ENCODE results near the gene HSDL1.
A peak's percentile ranks its signal among the peaks of the same experiment; 100 is the strongest.

The HSDL1 gene

GRCh38 chr16:84093120-84093878 lies 51.7 kb downstream of the HSDL1 start:
- peaks cover 14 to 19% of the 10 kb centered on the region in 2 donors for H3K4me1 Mint-ChIP-seq
- DNase-seq, result no peak
- H3K27me3 Mint-ChIP-seq, result no peaks in the 10 kb centered on the region
- H3K36me3 Mint-ChIP-seq, result peaks cover 51 to 73% of the 10 kb centered on the region in 2 donors
- no peaks in the 10 kb centered on the region for H3K9me3 Mint-ChIP-seq
- no peak overlapping the region for H3K27ac Mint-ChIP-seq
- no peak for ATAC-seq (replicated peaks)
- H3K4me3 Mint-ChIP-seq, result no peak overlapping the region

- no peak for ATAC-seq (replicated peaks)
- no peak overlapping the region for H3K27ac Mint-ChIP-seq
- H3K4me1 Mint-ChIP-seq, result peaks cover 25 to 35% of the 10 kb centered on the region in 2 donors
- H3K36me3 Mint-ChIP-seq, result peaks cover 55 to 73% of the 10 kb centered on the region in 2 donors
- no peak overlapping the region for H3K4me3 Mint-ChIP-seq
- no peak for DNase-seq
- H3K27me3 Mint-ChIP-seq, result no peaks in the 10 kb centered on the region
- H3K9me3 Mint-ChIP-seq, result no peaks in the 10 kb centered on the region
Measured at GRCh38 chr16:84091460-84091859, 53.5 kb downstream of the HSDL1 start.

DNA sequence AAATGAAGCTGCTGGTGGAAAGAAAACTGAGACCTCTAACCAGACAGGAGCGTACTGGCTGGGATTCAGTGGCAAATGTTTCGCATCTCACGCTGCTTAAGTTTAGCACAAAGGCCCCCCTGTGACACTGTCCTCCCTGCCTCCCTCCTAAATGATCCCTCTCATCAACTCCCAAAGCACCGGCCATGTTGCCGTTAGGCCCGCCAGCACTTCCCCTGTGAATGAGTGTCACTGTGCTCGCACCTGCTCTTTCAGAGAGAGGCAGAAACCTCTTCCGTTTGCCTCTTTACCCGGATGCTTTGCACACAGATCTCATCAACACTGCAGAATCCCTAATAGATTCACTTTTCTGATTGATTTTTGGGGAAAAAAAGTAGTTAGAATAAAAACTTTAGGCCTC lies 54.8 kb downstream of the HSDL1 start:
- Mint-ChIP-seq H3K4me3 (no peak overlapping the region), H3K9me3 (no peaks in the 10 kb centered on the region), H3K4me1 (peaks cover 34 to 40% of the 10 kb centered on the region in 2 donors), H3K27ac (no peak overlapping the region), H3K27me3 (no peaks in the 10 kb centered on the region), H3K36me3 (peaks cover 56 to 75% of the 10 kb centered on the region in 2 donors)
- DNase-seq (no peak), ATAC-seq (replicated peaks) (no peak)

DNA sequence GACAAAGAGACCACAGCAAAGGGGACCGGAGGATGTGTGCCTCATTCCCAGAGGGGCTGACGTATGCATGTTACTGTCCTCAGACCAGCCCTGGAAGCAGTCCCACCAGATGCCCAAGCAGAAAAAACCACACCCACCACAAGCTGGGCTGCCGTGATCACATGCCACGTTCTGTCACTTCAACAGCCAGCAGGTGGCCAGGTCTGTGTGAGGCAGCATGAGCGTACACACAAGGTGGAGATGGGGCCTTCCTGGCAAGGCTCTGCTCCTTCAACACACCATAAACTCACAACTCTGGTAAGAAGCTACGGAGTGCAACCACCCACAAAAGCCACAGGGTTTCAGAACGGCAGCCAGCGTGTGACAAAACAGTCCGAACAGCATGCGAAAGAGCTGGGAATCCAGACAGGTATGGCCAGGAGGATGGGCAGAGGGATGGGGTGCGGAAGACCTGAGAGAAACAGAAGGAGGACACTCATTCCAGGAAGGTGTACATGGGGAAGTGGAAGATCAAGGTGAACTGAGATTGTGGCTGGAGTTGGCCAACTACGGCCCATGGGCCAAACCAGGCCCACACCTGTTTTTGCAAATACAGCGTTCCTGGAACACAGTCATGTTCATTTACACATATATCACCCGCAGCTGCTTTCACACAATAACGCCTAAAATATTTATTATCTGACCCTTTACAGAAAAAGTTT lies 56.1 kb downstream of the HSDL1 start:
- Mint-ChIP-seq H3K27me3 (no peaks in the 10 kb centered on the region), H3K4me3 (peak overlapping the region; percentile 4 to 40), H3K9me3 (no peaks in the 10 kb centered on the region), H3K27ac (peak overlapping the region; percentile 81), H3K36me3 (peaks cover 50 to 67% of the 10 kb centered on the region in 2 donors), H3K4me1 (peaks cover 35 to 47% of the 10 kb centered on the region in 2 donors)
- peak; percentile 75 for DNase-seq
- ATAC-seq (replicated peaks), result peak; percentile 92 to 94

GRCh38 chr16:84087466-84088151 lies 57.4 kb downstream of the HSDL1 start:
- Mint-ChIP-seq H3K9me3 (no peaks in the 10 kb centered on the region), H3K4me3 (peak overlapping the region; percentile 7 to 27), H3K36me3 (peaks cover 45 to 65% of the 10 kb centered on the region in 2 donors), H3K4me1 (peaks cover 35 to 47% of the 10 kb centered on the region in 2 donors), H3K27ac (no peak overlapping the region), H3K27me3 (no peaks in the 10 kb centered on the region)
- no peak for DNase-seq
- ATAC-seq (replicated peaks), result no peak

DNA sequence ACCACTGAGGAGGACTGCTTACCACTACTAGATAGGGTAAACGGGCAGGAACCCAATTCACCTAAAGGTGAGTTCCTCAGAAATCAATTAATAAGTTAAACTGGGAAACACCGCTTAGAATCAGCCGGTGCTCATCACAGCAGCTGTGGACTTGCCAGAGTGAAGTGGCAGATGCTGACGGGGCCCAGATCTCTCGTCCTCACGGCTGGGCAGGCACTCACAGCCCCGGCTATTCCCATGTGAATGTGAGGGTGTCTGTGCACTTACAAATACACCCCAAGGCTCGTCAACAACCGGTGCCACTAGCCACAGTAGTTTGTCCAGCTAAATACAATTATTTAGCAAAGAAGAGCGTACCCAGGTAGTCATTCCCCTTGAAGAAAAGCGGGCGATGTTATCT lies 58.0 kb downstream of the HSDL1 start:
- H3K36me3 Mint-ChIP-seq, result peaks cover 45 to 67% of the 10 kb centered on the region in 2 donors
- H3K4me1 Mint-ChIP-seq, result peaks cover 35 to 47% of the 10 kb centered on the region in 2 donors
- ATAC-seq (replicated peaks), result peak in 1 of 2 donors; percentile 15
- no peaks in the 10 kb centered on the region for H3K9me3 Mint-ChIP-seq
- no peaks in the 10 kb centered on the region for H3K27me3 Mint-ChIP-seq
- no peak overlapping the region for H3K27ac Mint-ChIP-seq
- DNase-seq, result no peak
- peak overlapping the region; percentile 4 to 23 for H3K4me3 Mint-ChIP-seq

GRCh38 chr16:84086341-84086740 lies 58.6 kb downstream of the HSDL1 start:
- DNase-seq (no peak), ATAC-seq (replicated peaks) (no peak)
- Mint-ChIP-seq H3K27ac (peak overlapping the region; percentile 69), H3K9me3 (no peaks in the 10 kb centered on the region), H3K4me1 (peaks cover 35 to 47% of the 10 kb centered on the region in 2 donors), H3K4me3 (peak overlapping the region; percentile 69 to 71), H3K27me3 (no peaks in the 10 kb centered on the region), H3K36me3 (peaks cover 47 to 69% of the 10 kb centered on the region in 2 donors)

DNA sequence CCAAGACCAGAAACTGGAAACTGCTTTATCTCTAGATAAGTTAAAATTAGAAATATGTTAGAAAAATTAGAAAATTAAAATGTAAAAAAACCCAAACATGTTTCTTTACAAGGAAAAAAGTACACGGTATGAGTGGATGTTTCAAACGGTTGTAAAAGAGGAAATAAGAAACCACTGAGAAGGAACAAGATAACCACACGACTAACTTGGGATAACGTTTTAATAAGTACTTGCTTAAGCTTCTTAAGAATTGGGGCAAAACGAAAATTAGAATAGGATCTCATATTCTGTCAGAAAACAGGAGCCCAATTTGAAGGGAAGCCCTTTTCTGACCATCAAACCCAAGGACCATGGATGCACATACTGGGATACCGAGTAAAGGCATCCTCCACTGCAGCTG lies 59.2 kb downstream of the HSDL1 start:
- ATAC-seq (replicated peaks) (peak; percentile 45 to 57), DNase-seq (no peak)
- peaks cover 49 to 69% of the 10 kb centered on the region in 2 donors for H3K36me3 Mint-ChIP-seq
- peak overlapping the region; percentile 69 for H3K27ac Mint-ChIP-seq
- H3K4me3 Mint-ChIP-seq, result peak overlapping the region; percentile 69 to 71
- no peaks in the 10 kb centered on the region for H3K9me3 Mint-ChIP-seq
- peaks cover 35 to 47% of the 10 kb centered on the region in 2 donors for H3K4me1 Mint-ChIP-seq
- no peaks in the 10 kb centered on the region for H3K27me3 Mint-ChIP-seq

- no peak overlapping the region for H3K4me3 Mint-ChIP-seq
- H3K36me3 Mint-ChIP-seq, result peaks cover 53 to 70% of the 10 kb centered on the region in 2 donors
- H3K27ac Mint-ChIP-seq, result no peak overlapping the region
- DNase-seq, result no peak
- peaks cover 35 to 47% of the 10 kb centered on the region in 2 donors for H3K4me1 Mint-ChIP-seq
- no peaks in the 10 kb centered on the region for H3K9me3 Mint-ChIP-seq
- no peak for ATAC-seq (replicated peaks)
- H3K27me3 Mint-ChIP-seq, result no peaks in the 10 kb centered on the region
Measured at GRCh38 chr16:84085271-84085667, 59.7 kb downstream of the HSDL1 start.

GRCh38 chr16:84084570-84085270 lies 60.3 kb downstream of the HSDL1 start:
- peaks cover 56 to 73% of the 10 kb centered on the region in 2 donors for H3K36me3 Mint-ChIP-seq
- peak; percentile 48 to 56 for ATAC-seq (replicated peaks)
- peak; percentile 46 for DNase-seq
- H3K4me3 Mint-ChIP-seq, result no peak overlapping the region
- H3K27ac Mint-ChIP-seq, result no peak overlapping the region
- no peaks in the 10 kb centered on the region for H3K27me3 Mint-ChIP-seq
- H3K9me3 Mint-ChIP-seq, result no peaks in the 10 kb centered on the region
- peaks cover 35 to 46% of the 10 kb centered on the region in 2 donors for H3K4me1 Mint-ChIP-seq

DNA sequence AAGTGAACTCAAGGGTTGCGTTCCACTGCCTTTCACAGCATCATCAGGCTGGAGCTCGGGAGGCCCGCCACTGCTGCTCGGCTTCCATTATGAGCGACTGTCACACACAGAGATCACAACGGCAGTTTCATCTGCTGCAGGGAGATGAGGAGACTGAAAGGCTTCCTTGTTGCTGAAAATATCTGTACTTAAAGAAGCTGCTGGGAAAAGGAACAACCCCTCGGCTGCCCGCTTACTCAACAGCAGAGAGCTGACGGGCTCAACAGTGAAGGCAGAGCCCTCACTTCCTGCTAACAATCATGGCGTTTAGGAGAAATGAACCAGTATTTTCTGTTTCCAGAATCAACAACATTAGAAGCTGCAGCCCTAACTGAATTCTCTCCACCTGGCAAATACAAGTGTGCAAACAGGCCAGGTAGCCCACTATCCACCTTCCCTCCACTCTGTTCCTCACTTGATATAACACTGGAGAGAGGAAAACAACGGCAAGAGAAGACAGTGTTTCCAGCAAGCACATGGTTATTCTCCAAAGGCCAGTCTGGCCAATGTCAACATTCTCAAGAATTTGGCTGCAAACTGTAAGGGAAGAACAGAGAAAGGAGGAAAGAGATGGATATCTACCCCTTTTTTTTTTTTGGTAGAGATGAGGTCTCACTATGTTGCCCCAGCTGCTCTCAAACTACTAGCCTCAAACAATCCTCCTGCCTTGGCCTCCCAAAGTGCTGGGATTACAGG lies 62.0 kb downstream of the HSDL1 start:
- no peak overlapping the region for H3K4me3 Mint-ChIP-seq
- no peak for DNase-seq
- no peaks in the 10 kb centered on the region for H3K9me3 Mint-ChIP-seq
- H3K27ac Mint-ChIP-seq, result no peak overlapping the region
- H3K27me3 Mint-ChIP-seq, result no peaks in the 10 kb centered on the region
- ATAC-seq (replicated peaks), result no peak
- peaks cover 53 to 74% of the 10 kb centered on the region in 2 donors for H3K36me3 Mint-ChIP-seq
- peaks cover 22 to 31% of the 10 kb centered on the region in 2 donors for H3K4me1 Mint-ChIP-seq

GRCh38 chr16:84082110-84082509 lies 62.9 kb downstream of the HSDL1 start:
- peaks cover 56 to 76% of the 10 kb centered on the region in 2 donors for H3K36me3 Mint-ChIP-seq

DNA sequence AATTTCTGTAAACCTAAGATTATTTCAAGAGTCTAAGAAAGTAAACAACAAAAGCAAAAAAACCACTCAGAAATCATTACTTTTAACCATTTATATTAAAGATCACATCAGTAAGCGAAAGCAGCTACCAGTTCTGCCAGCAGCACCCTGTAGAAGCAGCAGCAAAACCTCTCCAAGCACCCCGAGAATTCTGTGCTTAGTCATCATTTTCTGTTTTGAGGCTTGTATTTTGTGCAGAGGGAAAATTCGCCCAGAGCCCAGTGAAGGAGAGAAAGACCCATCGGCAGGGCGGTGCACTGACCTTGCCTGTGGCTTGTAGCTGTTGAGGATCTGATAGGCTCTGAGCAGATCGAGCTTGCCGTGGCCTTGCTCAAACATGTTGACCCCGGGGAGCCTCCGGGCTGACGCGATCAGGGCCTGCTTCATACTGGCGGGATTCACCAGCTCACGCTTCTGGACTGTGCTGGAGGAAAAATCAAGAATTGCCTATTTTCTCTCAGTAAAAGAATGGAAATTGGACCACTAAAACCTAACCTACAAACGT lies 63.5 kb downstream of the HSDL1 start:
- H3K36me3 Mint-ChIP-seq, result peaks cover 53 to 78% of the 10 kb centered on the region in 2 donors
- DNase-seq (no peak), ATAC-seq (replicated peaks) (no peak)
- H3K4me1 Mint-ChIP-seq, result peaks cover 15 to 17% of the 10 kb centered on the region in 2 donors
- no peak overlapping the region for H3K27ac Mint-ChIP-seq
- no peak overlapping the region for H3K4me3 Mint-ChIP-seq
- no peaks in the 10 kb centered on the region for H3K9me3 Mint-ChIP-seq
- H3K27me3 Mint-ChIP-seq, result no peaks in the 10 kb centered on the region

More at GRCh38 chr16:84082110-84082509, 62.9 kb downstream of the HSDL1 start:
- no peaks in the 10 kb centered on the region for H3K27me3 Mint-ChIP-seq
- no peak overlapping the region for H3K4me3 Mint-ChIP-seq
- H3K27ac Mint-ChIP-seq, result no peak overlapping the region
- H3K4me1 Mint-ChIP-seq, result peaks cover 20 to 23% of the 10 kb centered on the region in 2 donors
- no peaks in the 10 kb centered on the region for H3K9me3 Mint-ChIP-seq
- no peak for ATAC-seq (replicated peaks)
- no peak for DNase-seq
